Muscle of arm (tissue), 14 donors: ENCODE measurements around the gene TCP10L. TPM values are rescaled to one million over a fixed set of nuclear protein-coding genes. Genes with fewer than 3 reads are reported as not detected.
A peak's percentile ranks its signal among the peaks of the same experiment; 100 is the strongest.
"Not testable (repeated sequence)": the region's sequence is repeated elsewhere in the genome, so short reads cannot be mapped to it uniquely, and the experiment has no call there.

ENCODE experiments used
- DNase-seq: peaks from one replicate; pipeline ENCODE4 v3.0.0-alpha.2; 2013
- long read RNA-seq, 11 donors: transcript quantifications; one replicate each; lab custom pipeline, GENCODE V29; 2026
- polyA plus RNA-seq, 12 donors: library from polyadenylated mRNA; unstranded; fragments of 120-200 nt; gene quantifications; one replicate each; pipeline ENCODE4 v1.2.1, GENCODE V29; 2013; ENCODE audit not compliant: insufficient read length in 12 of 12

TCP10L gene
- polyA plus RNA-seq: 1 to 10 TPM in 5 of 12 donors, under 1 TPM in 5, not detected in 2; 0.50 to 1.4 (median 1.0) TPM
- long read RNA-seq, donor 1: 0 reads
- long read RNA-seq, donor 2: 0 reads
- long read RNA-seq, donor 3: 0 reads
- long read RNA-seq, donor 4: 0 reads
- long read RNA-seq, donor 5: 0 reads
- long read RNA-seq, donor 6: 0 reads
- long read RNA-seq, donor 7: 0 reads
- long read RNA-seq, donor 8: 0 reads
- long read RNA-seq, donor 9: 0 reads
- long read RNA-seq, donor 10: 0 reads
- long read RNA-seq, donor 11: 0 reads

GRCh38 chr21:32585042-32585710, at the start of gene TCP10L:
Gene TCP10L (minus strand): TSS chr21:32585523. CDS start chr21:32584304, 1,219 bp downstream.
- DNase-seq: no peak

GRCh38 chr21:32626621-32627196, 41.4 kb upstream of the TCP10L start:
- DNase-seq: no peak

GRCh38 chr21:32618218-32618617, 32.9 kb upstream of the TCP10L start:
- not testable (repeated sequence) for DNase-seq

GRCh38 chr21:32613436-32614043, 28.2 kb upstream of the TCP10L start:
- no peak for DNase-seq

GRCh38 chr21:32612999-32613337, 27.6 kb upstream of the TCP10L start:
- no peak for DNase-seq

GRCh38 chr21:32612075-32612998, 27.0 kb upstream of the TCP10L start, which contains the start of gene CFAP298:
Gene CFAP298 (minus strand): TSS chr21:32612377. CDS start chr21:32612243, 134 bp downstream.
- peak; percentile 95 for DNase-seq

GRCh38 chr21:32611471-32611997, 26.2 kb upstream of the TCP10L start:
- peak; percentile 14 for DNase-seq

- DNase-seq: not testable (repeated sequence)
These were observed 25.6 kb upstream of the TCP10L start for GRCh38 chr21:32610940-32611339.

GRCh38 chr21:32608851-32609250, 23.5 kb upstream of the TCP10L start:
- DNase-seq: no peak

- no peak for DNase-seq
These were observed 20.1 kb upstream of the TCP10L start for GRCh38 chr21:32605469-32605868.

GRCh38 chr21:32604464-32604863, 19.1 kb upstream of the TCP10L start:
- DNase-seq: no peak

GRCh38 chr21:32603131-32603530, 17.8 kb upstream of the TCP10L start:
- DNase-seq: no peak

GRCh38 chr21:32602099-32602498, 16.8 kb upstream of the TCP10L start:
- no peak for DNase-seq

- DNase-seq: no peak
These were observed 14.2 kb upstream of the TCP10L start for GRCh38 chr21:32599526-32599925.

GRCh38 chr21:32599091-32599490, 13.8 kb upstream of the TCP10L start:
- DNase-seq: no peak

GRCh38 chr21:32597205-32597604, 11.9 kb upstream of the TCP10L start:
- DNase-seq: no peak

- DNase-seq: no peak
These were observed 10.1 kb upstream of the TCP10L start for GRCh38 chr21:32595431-32595830.

- DNase-seq: no peak
These were observed 8.4 kb upstream of the TCP10L start for GRCh38 chr21:32593690-32594089.

GRCh38 chr21:32592929-32593502, 7.7 kb upstream of the TCP10L start:
- no peak for DNase-seq

- DNase-seq: no peak
These were observed 4.8 kb upstream of the TCP10L start for GRCh38 chr21:32590130-32590529.

GRCh38 chr21:32587651-32588050, 2.3 kb upstream of the TCP10L start:
- DNase-seq: no peak
